Measurements from ENCODE around the gene LMF1.
"Not testable (repeated sequence)": the region's sequence is repeated elsewhere in the genome, so short reads cannot be mapped to it uniquely, and the experiment has no call there.

LMF1 gene

DNA sequence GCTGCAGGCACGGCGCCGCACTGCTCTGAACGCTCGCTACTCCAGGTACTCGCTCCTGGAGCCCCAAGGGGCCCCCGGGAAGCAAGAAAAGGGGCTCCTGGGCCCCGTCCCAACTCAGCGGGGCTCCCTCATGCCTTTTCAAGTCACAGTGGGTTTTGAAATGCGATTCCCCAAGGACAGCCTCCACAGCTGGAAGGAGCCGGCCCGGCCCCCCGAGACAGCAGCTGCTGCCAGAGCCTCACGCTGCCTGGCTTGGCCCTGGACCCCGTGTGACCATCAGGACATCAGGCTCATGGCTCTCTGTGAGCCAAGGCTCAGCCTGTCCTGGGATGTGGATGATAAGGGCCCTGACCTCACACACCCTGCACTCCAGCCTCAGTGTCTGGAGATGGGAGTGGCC, 80.6 kb downstream of the LMF1 start:
- Mint-ChIP-seq H3K36me3 (ENCODE audit: low read depth) (no peaks in the 10 kb centered on the region), H3K4me3 (no peak overlapping the region), H3K4me1 (peaks cover 11% of the 10 kb centered on the region), H3K9me3 (no peaks in the 10 kb centered on the region), H3K27ac (no peak overlapping the region), H3K27me3 (ENCODE audit: low read depth) (peaks cover 4% of the 10 kb centered on the region)
- TF ChIP-seq, protein P1, sequence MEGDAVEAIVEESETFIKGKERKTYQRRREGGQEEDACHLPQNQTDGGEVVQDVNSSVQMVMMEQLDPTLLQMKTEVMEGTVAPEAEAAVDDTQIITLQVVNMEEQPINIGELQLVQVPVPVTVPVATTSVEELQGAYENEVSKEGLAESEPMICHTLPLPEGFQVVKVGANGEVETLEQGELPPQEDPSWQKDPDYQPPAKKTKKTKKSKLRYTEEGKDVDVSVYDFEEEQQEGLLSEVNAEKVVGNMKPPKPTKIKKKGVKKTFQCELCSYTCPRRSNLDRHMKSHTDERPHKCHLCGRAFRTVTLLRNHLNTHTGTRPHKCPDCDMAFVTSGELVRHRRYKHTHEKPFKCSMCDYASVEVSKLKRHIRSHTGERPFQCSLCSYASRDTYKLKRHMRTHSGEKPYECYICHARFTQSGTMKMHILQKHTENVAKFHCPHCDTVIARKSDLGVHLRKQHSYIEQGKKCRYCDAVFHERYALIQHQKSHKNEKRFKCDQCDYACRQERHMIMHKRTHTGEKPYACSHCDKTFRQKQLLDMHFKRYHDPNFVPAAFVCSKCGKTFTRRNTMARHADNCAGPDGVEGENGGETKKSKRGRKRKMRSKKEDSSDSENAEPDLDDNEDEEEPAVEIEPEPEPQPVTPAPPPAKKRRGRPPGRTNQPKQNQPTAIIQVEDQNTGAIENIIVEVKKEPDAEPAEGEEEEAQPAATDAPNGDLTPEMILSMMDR (IDR thresholded peaks at IDR 0.05; ENCODE audit: unreplicated experiment in 3 of 3) = no peak

DNA sequence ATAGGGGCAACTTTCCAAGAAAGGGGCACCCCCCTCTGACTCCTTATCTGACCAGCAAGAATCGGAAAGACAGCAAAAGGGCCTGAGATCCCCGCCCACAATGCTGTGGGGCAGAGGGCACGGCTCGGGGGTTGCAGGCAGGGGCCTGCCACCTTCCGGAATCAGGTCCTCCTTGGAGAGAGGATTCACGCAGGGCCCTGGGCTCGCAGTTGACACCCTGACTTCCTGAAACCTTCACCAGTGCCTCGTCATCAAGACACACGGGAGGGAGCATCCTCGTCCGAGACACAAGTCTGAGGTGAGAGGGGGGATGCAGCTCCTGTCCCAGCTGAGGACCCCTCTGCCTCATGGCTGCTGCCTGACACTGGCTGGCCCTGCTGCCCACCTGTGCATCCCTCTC, 81.2 kb downstream of the LMF1 start:
- Mint-ChIP-seq H3K27me3 (ENCODE audit: low read depth) (peaks cover 3% of the 10 kb centered on the region), H3K4me1 (peaks cover 11% of the 10 kb centered on the region), H3K4me3 (no peak overlapping the region), H3K9me3 (no peaks in the 10 kb centered on the region), H3K27ac (no peak overlapping the region), H3K36me3 (ENCODE audit: low read depth) (no peaks in the 10 kb centered on the region)
- TF ChIP-seq, protein P1 (IDR thresholded peaks at IDR 0.05; ENCODE audit: unreplicated experiment in 3 of 3) = no peak

DNA sequence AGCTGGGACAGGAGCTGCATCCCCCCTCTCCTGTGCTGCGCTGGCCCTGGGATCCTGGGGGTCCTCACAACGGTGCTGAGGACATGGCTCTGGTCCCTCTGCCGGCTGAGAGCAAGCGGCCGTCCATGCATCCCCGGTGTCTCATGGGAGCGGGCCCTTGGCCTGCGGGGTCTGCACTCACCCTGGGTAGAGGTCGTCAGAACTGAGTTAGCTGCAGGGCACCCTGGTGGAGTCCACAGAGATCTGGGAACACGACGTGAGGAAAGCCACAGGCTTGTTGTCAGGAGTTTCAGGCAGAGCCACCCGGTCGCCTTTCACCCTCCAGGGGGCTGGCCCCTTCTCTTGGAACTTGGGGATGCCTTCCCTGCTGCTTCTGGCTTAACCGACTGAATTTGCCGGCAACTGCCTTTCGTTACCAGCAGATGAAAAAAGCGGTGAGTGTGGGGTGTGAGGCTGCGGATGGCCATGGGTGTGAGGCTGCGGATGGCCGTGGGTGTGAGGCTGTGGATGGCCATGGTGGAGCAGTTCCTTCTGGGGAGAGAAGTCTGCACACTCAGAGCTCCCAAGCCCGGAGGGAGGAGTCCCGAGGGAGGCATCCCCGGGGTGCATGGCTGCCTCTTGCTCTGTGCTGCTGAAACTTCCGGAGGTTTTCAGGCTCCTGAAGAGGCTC, 81.7 kb downstream of the LMF1 start:
- no peak overlapping the region for H3K4me3 Mint-ChIP-seq
- no peaks in the 10 kb centered on the region for H3K9me3 Mint-ChIP-seq
- peaks cover 11% of the 10 kb centered on the region for H3K4me1 Mint-ChIP-seq
- H3K27me3 Mint-ChIP-seq (ENCODE audit: low read depth) = no peaks in the 10 kb centered on the region
- TF ChIP-seq, protein P1 (IDR thresholded peaks at IDR 0.05; ENCODE audit: unreplicated experiment in 3 of 3) = no peak
- no peak overlapping the region for H3K27ac Mint-ChIP-seq
- H3K36me3 Mint-ChIP-seq (ENCODE audit: low read depth) = no peaks in the 10 kb centered on the region

DNA sequence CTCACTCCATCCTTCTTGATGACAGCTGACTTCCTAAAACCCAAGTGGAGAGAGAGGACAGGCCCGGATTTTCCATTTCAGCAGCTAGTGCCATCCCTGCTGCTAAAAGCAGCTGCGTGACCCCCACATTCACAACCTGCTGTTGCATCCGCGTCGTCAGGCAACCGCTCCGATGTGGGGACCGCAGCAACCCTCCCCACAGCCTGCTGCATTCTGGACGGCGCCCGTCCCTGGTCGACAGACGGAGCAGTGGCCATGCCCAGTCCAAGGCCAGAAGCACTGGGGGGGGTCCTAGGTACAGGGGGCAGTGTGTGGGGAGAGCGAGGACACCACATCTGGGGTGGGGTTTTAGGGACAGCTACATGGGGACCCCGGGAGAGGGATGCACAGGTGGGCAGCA, 82.3 kb downstream of the LMF1 start:
- not testable (repeated sequence) for H3K36me3 Mint-ChIP-seq (ENCODE audit: low read depth); H3K27ac Mint-ChIP-seq; H3K27me3 Mint-ChIP-seq (ENCODE audit: low read depth); H3K4me3 Mint-ChIP-seq; H3K9me3 Mint-ChIP-seq
- H3K4me1 Mint-ChIP-seq = peaks cover 11% of the 10 kb centered on the region

DNA sequence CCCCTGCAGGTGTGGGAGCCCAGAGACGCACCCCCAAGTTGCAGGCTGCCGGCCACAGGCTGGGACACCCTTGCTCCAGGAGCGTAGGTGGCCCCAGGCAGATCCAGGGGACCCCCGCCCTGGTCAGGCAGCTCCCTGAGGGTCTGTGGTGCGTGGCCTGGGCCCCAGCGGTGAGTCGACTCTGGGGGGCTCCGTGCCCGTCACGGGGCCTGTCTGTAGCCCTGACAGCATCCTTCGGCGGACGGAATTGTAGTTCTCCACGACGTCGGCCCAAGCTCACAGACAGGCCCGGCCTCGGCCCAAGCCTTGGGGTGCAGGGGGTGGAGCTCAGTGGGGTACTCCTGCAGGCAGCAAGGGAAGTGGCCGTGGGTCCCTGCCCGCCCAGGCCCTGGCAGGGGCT, 82.9 kb downstream of the LMF1 start:
- Mint-ChIP-seq H3K4me1 (peaks cover 11% of the 10 kb centered on the region), H3K27ac (no peak overlapping the region), H3K27me3 (ENCODE audit: low read depth) (no peaks in the 10 kb centered on the region), H3K9me3 (no peaks in the 10 kb centered on the region), H3K36me3 (ENCODE audit: low read depth) (peaks cover 1% of the 10 kb centered on the region), H3K4me3 (no peak overlapping the region)
- TF ChIP-seq, protein P1 (IDR thresholded peaks at IDR 0.05; ENCODE audit: unreplicated experiment in 3 of 3) = no peak

DNA sequence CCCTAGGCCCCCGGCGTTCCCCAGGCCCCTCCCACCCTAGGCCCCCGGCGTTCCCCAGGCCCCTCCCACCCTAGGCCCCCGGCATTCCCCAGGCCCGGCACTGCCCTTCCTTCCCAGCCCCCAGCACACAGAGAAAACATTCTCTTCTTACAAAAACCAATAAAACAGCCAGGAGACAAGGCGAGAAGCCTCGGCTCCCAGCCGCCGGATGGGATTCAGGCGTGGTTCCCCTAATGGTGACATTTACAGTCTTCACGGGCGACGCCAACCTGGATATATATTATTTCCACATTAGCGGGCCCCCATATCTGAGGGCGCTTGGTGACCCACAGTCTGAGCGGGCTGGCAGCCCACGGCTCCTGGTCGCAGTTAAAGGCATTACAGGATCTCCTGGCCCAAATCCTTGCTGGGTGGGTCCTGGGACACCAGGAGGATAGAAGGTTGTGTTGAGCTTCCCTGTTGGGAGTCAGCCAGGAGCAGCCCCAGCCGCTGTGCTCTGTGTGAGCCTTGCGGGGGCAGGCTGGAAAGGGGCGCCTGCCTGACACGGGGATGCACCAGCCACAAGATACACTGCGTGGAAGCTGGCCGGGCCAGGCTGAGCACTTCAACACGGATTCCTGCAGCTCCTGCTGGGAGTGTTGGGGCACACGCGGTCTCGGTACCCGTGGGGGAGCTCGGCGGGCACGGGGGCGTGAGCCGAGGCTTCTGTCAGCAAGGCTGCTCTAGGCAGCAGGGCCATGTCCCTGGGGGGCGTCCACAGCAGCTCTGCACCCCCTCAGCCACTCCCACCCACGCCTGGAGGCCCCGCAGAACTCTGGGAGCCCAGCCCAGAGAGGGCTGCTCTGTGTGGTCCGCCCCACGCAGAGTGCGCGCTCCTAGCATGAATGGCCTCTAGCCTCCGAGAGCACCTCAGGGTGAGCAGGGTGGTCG, 83.7 kb downstream of the LMF1 start:
- TF ChIP-seq, protein P1 (IDR thresholded peaks at IDR 0.05; ENCODE audit: unreplicated experiment in 3 of 3) = no peak
- Mint-ChIP-seq H3K4me3 (peak overlapping the region; percentile 48 to 75 (median 56)), H3K4me1 (peaks cover 11% of the 10 kb centered on the region), H3K36me3 (ENCODE audit: low read depth) (peaks cover 9% of the 10 kb centered on the region), H3K9me3 (peaks cover 3% of the 10 kb centered on the region), H3K27me3 (ENCODE audit: low read depth) (no peaks in the 10 kb centered on the region), H3K27ac (peak overlapping the region; percentile 56 to 76 (median 71))
